ENCODE data around the gene CERS3.
"Not testable (repeated sequence)": the region's sequence is repeated elsewhere in the genome, so short reads cannot be mapped to it uniquely, and the experiment has no call there.

Gene CERS3

DNA sequence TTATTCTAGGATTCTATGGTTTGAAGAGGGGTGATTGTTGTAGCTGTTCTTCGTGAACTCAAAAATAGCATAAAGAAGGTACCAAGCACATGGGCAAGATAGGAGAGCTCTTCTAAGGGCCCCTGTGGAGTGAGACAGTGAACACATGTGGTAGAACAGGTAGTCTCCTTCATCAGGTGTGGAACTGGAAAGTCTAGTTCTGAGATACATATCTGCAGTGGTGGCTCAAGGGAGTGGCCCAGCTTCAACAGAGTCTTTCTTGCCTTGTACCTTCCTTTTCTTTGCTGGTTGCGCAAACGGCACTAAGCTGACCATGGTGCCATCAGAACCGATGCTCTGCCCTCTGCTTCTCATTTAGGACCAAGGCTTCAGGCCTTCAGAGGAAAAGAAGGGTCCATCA is 65.2 kb downstream of the CERS3 start:
- DNase-seq, result no peak

DNA sequence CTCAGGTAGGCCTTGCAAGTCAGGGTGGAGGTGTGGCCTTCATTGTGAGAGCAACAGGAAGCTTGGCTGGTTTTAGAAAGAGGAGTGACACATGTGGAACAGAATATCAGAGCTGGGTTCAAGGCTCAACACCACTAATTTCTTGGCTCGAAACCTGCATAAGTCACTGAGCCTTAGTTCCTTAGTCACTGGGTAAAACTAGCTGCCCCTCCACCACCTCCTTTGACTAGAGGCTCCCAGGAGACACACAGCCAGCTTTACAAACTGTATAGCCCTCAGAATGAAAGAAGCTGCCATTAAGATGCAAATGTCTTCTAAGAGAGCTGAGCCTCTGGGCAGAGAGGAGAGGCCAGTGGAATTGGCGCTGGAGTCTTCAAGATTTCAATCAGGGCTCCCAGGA is 67.7 kb downstream of the CERS3 start:
- DNase-seq, result no peak

DNA sequence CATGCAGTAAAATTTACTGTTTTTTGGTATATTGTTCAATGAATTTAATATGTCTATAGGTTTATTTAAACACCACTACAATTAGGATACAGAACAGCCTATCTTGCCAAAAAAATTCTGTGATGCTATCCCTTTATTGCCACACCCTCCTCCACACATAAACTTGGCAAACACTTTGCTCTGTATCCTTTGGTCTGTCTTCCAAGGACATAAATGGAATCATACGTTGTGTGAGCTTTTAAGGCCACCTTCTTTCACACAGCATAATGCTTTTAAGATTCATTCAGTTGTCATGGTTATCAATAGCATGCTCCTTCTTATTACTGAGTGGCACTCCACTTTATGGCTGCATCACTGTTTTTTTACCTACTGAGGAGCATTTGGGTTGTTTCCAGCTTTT is 71.5 kb downstream of the CERS3 start:
- DNase-seq, result no peak

DNA sequence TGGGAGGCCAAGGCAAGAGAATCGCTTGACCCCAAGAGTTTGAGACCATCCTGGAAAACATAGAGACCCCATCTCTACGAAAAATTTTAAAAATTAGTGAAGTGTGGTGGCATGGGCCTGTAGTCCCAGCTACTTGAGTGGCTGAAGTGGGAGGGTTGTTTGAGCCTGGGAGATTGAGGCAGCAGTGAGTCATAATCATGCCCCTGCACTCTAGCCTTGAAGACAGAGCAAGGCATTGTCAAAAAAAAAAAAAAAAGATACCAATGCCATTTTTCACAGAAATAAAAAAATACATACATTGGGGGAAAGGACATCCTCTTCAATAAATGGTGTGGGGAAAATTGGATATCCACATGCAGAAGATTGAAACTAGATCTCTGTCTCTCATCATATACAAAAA is 74.6 kb downstream of the CERS3 start:
- DNase-seq, result no peak

DNA sequence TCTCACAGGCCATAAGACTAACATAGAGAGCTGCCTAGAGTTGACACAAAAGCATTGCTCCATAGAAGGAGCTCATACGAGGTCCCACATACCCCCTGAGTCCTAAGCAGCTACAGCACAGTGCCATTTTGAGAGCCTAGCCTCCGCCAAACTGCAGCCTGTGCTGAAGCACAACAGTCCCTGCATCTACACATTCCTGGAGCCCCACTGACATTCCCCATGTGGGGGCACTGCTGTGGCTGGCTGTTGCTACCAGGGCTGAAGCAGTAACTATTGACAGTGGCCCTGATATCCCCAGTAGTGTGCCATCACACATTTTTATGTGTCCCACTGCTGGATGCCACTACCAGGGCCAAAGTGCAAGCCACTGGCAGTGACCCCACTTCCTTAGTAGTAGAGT is 80.3 kb downstream of the CERS3 start:
- DNase-seq, result no peak

DNA sequence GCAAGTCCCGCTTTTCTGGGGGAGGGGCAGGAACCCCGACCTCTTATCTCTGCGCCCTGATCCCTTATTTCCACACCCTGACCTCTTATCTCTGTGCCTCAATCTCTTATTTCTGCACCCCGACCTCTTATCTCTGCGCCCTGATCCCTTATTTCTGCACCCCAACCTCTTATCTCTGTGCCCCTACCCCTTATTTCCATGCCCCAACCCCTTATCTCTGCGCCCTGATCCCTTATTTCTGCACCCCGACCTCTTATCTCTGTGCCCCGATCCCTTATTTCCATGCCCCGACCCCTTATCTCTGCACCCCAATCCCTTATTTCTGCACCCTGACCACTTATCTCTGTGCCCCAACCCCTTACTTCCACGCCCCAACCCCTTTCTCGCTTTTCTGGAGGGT is 87.7 kb downstream of the CERS3 start:
- DNase-seq, result not testable (repeated sequence)

DNA sequence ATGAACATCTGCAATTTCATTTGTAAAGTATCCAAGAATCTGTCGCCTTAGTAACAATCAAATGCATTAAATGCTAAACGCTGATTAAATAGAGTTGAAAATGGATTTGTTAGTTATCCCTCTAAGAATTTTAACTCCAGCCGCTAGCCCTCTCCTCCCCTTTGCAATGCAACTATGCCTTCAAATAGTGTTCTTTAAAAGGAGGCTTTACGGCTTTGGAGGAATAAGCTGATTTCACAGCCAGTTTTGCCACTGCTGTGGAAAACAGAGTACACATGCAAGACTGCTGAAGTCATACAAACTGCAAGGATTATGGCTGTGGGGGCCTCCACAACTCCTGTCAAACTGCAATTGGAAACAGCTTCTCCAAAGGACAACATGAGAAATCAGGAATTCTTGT is 89.2 kb downstream of the CERS3 start:
- DNase-seq, result no peak

DNA sequence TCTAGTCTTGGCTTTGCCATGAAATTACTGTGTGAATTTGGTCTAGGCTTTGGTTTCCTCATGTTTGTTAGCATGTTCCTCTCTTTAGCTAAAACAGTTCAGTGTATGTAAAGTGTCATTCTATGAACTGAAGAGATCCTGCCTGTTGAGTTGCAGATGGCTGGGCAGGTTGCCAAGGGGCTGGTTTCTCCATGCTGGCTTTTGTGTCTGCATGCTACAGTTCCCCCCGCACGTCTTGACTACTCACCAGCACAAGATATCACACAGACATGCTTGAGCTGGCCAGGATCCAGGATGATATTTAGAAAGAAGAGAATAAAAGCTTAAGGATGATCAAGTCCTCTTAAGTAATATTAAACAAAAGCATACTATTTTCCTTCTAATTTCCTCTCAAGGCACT is 90.2 kb downstream of the CERS3 start:
- no peak for DNase-seq

DNA sequence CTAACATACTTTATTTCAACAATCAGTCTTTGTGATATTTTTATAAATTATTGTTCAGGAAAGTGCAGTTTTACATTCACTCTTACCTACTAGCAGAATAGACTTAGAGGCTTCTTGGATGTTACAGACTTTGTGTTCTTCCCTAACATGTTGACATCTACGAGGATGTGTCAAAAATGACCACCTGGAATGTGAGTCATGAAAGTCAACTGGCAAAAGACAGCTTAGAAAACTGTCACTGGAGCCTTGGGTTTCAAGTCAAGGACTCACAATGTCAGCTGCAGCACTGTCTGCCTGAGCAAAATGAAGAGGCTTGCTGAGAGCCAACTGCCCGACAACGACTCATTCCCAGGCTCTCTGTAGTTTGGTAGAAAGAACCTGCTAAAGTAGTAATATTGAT is 91.5 kb downstream of the CERS3 start:
- DNase-seq, result no peak

DNA sequence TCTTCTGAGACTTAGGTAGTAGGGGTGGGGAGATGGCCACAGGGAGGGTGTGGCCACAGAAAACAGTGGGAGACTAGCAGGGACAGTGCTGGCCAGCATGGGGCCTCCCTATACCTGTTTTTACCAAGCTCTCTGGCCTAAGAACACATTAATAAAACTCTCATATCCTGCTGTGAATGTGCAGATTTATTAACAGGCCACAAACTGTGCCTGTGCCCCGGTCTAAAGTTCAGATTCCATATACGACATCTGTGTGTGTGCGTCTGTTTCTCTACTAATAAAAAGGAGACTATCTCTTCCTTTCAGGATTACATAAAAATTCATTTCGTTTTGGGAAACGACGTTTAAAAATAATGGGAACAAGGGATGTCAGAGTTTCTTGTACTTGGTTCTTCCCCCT is 94.2 kb downstream of the CERS3 start:
- no peak for DNase-seq

DNA sequence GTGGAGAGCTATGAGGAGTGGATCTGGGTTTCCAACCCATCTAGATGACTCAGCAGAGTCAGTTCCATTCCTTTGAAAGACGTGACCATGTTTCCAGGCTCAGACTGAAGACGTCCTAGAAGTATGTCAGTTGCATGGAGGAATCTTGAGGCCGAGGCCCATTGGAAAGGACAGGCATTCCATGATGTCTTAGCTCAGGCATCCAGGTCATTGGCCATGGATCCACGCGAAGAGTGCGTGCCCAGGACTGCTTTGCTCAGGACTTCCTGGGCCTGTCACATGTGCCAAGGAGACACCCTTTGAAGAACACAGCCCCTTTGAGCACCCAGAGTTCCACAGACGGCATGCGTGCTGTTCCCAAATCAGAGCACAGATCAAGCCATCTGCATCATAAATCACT is 94.7 kb downstream of the CERS3 start:
- DNase-seq, result no peak

DNA sequence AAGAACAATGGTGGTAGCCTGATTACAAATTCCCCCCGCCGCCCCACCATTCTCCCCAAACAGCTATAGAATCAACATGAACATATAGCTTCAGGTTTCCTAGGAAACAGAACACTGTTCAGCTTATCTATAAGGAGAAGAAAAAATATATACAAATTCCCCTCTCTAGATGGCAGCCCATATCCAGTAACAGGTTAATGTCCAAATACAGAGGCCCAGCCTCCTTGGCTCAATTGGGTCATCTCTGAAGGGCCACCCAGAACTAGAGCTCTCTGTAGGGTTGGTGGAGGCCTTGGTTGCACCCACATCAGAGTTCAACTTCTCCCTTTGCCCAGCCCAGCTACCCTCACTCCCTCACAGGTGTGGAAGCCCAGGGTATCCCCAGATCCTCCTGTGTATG is 95.4 kb downstream of the CERS3 start:
- no peak for DNase-seq

DNA sequence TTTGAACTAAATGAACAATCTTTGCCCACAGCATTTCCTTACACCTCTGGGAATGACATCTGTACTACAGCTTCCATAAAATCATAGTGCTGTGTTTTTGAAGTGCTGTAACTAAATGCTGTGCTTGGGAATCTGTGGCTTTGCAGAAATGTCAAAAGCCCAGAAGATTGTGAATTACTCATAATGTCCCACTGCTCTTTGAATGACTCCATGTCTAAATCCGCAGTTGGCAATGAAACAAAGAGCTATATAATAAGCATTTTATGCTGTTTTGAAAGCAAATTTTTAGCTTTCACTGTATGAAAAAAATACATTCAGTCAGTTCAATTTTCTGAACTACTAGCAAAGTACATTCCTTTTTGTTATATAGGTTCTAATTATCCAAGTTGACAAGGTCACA is 98.3 kb downstream of the CERS3 start:
- no peak for DNase-seq

DNA sequence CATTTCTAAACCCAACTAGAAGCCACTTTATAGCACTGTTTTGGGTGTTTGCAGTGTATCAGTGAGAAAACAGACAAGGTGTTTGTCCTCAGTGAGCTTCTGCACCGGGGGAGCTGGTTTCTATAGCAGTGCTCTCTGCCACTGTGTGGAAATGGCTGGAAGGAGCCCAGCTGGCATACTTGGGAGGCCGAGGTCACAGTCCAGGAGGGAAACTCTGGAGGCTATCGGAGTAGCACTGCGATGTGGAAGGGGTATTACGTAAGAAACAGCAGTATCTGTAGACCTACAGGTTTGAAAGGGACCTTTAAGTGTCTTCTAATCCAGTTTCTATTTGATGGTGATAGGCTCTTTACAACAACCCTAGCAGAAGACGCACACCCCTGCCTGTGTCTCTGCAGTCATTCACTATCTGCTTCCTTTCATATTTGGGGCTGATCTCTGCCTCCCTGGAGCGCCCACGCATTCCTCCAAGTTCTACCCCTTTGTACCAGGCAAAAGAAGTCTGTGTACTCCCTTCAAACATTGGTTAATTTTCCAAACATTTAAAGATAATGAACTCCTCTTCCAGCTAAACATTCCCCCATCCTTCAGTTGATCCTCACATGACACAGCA is 99.5 kb downstream of the CERS3 start:
- no peak for DNase-seq

DNA sequence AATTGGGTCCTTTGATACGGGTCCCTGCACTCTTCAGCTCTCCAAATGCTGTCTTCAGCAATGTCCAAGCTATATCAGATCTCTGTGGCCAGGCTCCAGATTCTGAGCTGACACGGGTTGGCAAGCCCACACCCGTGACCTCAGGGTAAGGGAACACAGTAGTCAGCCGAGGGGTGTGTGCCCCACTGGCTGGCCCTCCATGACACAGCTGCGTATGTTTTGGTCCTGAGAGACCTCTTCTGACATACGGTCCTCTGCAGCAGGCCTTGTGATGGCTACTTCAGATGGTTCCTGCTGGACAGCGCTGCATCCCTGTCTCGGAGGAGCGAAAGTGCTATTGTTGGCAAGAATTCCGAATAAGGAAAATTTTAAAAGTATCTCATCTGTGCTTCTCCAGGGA is 101.8 kb downstream of the CERS3 start:
- DNase-seq, result no peak

DNA sequence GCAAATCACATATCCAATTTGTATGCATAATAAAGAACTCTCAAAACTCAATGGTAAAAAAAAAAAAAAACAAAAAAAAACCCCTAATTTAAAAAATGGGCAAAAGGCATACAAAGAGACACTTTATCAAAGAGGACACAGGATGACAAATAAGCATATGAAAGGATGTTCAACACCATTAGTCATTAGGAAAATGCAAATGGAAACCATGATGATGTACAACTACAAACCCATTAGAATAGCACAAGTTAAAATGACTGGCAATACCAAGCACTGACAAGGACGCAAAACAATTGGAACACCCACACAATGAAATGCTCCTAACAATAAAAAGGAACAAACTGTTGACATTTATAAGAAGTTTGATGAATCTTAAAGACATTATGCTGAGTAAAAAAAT is 123.6 kb downstream of the CERS3 start:
- no peak for DNase-seq

DNA sequence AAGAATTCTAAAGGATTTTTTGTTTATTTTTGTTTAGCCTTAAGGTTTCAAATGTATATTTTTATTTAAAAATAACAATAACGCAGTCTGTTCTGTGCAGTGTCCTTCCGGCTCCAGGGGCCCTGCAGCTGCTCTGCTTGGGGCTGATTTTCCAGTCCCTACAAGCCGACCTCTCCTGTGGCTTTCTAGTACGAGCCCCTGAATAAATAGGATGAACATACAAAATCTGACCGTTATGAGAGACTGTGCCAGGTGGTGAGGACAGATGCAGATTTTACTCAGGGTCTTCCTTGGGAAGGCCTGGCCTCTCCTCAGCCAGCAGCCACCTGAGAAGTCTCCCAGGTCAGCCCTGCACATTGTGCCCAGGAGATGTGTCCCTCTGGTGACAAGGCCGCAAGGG is 127.8 kb downstream of the CERS3 start:
- DNase-seq, result no peak

DNA sequence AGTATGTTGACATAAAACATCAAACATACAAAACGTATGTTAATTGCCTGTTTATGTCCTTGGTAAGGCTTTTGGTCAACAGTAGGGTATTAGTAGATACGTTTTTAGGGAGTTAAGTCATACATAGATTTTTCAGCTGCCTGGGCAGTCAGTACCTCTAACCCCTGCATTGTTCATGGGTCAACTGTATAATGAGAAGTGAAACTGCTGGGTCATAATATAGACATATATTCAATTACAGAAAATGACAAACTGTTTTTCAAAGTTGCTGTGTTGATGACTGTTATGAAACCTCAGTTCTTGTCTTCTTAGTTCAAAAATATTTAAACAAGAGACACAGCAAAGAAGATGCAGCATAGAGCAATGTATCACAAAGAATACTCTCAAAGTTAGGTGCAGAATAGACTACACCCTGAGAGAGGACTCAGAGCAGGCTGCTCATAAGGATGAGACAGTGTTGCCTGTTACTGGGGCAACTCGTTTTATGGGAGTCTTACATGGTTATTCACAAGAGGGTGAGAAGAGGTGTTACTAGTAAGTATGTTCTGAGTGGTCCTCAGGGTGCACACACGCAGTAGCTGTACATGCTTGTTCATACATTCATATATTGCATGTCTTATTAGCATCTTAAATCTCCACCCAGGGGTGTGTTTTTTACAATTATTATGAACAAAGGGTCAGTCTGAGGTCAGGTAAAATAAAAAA is 133.9 kb downstream of the CERS3 start:
- no peak for DNase-seq

DNA sequence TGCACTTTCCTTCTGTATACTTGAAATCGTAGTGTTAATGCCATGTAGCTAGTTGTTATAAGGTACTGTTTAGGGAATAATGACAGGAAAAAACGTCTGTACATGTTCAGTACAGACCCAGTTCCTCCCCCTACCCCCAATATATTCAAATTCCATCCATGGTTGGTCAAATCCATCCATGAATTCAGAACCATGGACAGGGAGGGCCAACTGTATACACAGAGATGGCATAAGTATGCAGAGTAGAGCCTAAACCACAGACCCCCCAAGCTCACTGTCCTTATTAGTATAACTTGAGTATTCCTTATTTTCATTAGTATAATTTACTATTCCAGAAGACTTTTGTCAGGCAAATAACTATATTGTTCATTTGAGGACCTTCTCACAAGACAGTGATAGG is 135.7 kb downstream of the CERS3 start:
- DNase-seq, result no peak

DNA sequence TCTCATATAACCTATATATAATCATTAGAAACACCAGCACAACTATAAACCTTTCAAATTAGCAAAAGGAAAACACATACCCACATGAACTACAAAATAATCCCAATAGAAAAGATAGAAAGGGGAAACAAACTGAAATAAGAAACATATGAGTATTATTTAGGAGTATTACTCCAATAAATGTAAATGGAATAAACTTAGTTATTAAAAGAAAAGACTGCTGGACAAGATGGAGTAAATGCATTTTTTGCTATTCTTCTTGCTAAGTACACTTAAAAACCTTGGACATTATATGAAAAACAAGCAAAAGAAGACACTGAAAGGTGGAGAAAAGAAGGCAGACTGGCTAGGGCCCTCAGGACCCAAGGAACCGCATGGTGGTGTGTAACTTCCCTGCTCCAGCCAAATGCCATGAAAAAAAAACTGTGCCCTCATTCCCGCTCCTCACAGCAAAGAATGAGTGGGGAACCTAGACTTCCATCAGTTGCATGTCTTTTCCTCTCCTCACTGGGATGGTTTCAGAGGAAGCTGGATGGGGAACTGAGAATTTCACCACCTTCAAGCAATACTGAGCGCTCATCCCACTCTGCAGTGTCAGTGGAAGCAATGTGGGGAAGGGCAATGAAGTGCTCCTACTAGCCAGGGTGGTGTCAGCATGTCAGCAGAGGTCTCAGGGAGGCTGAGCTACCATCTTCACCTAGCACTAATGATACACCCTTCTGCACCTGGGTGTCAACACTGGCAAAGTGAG is 143.3 kb downstream of the CERS3 start:
- DNase-seq, result no peak

DNA sequence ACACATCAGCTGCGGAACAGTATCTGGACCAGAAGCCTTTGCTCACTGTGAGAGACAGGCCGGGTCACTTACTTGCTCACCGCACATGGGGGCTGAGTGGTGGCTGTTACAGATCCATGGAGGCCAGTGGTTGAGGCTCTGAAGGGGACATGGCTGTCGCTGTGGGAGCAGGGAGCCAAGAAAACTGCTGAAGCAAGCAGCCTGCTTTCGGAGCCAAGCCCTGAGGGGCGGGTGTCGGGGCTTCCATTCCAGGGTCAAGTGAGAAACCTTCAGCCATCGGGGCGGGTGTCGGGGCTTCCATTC is 144.7 kb downstream of the CERS3 start:
- no peak for DNase-seq

DNA sequence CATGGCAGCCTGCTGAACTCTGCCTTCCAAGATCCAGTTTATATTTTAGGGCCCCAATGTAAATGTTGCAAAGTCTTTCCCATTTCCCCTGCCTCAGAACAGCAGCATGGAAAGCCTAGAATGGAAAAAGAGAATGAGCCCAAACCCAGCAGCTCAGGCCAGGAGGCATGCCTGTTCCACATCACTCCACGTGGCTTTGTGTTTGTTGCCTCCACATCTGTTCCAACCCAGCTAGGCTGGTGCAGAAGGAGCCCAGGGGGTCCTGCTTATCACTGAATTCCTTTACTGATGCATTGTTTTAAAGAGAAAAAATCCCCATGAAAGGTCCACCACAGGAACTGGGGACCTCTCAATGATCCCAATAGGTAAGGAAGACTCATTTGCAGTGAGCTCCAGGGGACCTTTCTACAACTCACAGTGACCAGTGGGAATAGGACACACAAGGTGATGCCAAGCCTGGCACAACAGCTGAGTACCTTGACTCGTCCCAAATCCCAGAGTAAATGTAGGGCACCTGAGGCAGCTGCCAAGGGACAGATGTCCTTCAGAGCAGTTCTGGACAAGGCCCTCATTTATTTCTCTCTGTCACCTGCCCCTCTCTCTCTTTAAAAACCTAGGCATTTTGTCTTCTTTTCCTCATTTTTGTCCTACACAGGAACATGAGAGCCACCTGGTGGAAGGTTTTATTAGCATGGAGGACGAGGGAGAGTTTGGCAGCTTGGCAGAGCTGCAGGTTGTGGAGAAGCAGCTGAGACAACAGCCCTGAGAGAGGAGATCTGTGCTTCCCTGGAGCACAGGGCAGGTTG is 145.2 kb downstream of the CERS3 start:
- no peak for DNase-seq

DNA sequence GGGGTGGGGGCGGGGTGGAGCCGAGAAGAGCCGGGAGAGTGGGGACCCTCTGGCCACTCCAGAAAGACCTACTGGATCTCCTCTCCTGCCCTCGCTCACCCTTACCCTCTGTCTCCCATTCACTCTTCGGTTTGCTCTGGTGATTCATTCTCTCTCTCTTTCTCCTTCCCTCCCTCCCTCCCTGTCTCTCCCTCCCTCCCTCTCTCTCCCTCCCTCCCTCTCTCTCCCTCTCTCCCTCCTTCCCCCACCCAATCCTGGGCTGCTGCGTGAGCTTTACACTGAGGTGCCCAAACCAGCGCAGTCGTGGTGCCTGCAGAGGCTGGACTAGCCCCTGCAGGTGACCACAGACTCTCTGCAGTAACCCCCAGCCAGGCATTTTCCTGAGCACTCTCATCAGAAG is 154.8 kb downstream of the CERS3 start:
- DNase-seq, result no peak

Measured in T1000 (cell line).